ENCODE results near the gene ANKRD33B. TPM values are rescaled to one million over a fixed set of nuclear protein-coding genes. Genes with fewer than 3 reads are reported as not detected.
"Not testable (repeated sequence)": the region's sequence is repeated elsewhere in the genome, so short reads cannot be mapped to it uniquely, and the experiment has no call there.

Gene ANKRD33B
- total RNA-seq, 8 experiments from 2014 or later: 2.8 to 41.9 (median 5.4) TPM

- ATAC-seq (replicated peaks in 6 of 8): peak in 3 of 8 experiments; percentile 19 to 56 (median 25)
- no peak overlapping the region for H3K27ac ChIP-seq
- no peak overlapping the region for H3K4me3 ChIP-seq
- in situ Hi-C loops (cut with MboI; ENCODE audit: low pct_unique_long_range_greater_than_20kb in 2 of 9, low sequenced_read_pairs in 9 of 9, unreplicated experiment in 9 of 9): no loop called here
- peaks cover 0 to 10% of the 10 kb centered on the region in 2 donors for H3K4me1 ChIP-seq (replicated peaks in 1 of 2)
Measured at GRCh38 chr5:10599862-10600284, 36.0 kb downstream of the ANKRD33B start.

- Histone ChIP-seq H3K27ac (no peak overlapping the region), H3K4me1 (replicated peaks in 1 of 2) (peaks cover 0 to 10% of the 10 kb centered on the region in 2 donors), H3K4me3 (no peak overlapping the region)
- ATAC-seq (replicated peaks in 6 of 8): peak in 3 of 8 experiments; percentile 3 to 20 (median 5)
- WGBS, 10 experiments: 0 to 100% (median 71%) methylated on average over 1 to 5 of the region's 5 CpGs; no CpG with 5 or more reads in 1 of the 10 experiments
- in situ Hi-C loops (cut with MboI; ENCODE audit: low pct_unique_long_range_greater_than_20kb in 2 of 9, low sequenced_read_pairs in 9 of 9, unreplicated experiment in 9 of 9): no loop called here
Measured at GRCh38 chr5:10600626-10601245, 36.9 kb downstream of the ANKRD33B start.

GRCh38 chr5:10601246-10602030 lies 37.6 kb downstream of the ANKRD33B start:
- WGBS, 10 experiments: 0 to 68% (median 53%) methylated on average over 2 to 12 of the region's 19 CpGs; no CpG with 5 or more reads in 1 of the 10 experiments
- in situ Hi-C loops (cut with MboI; ENCODE audit: low pct_unique_long_range_greater_than_20kb in 2 of 9, low sequenced_read_pairs in 9 of 9, unreplicated experiment in 9 of 9): no loop called here
- Histone ChIP-seq H3K4me1 (replicated peaks in 1 of 2) (peaks cover 0 to 10% of the 10 kb centered on the region in 2 donors), H3K27ac (no peak overlapping the region), H3K4me3 (no peak overlapping the region)
- ATAC-seq (replicated peaks in 6 of 8): peak; percentile 69 to 98 (median 94)

- H3K4me3 ChIP-seq: no peak overlapping the region
Measured at GRCh38 chr5:10602031-10602806, 38.3 kb downstream of the ANKRD33B start.

GRCh38 chr5:10604975-10605374 lies 41.1 kb downstream of the ANKRD33B start:
- 17 to 100% (median 93%) methylated on average over 1 to 6 of the region's 6 CpGs; no CpG with 5 or more reads in 3 of the 10 experiments for WGBS, 10 experiments
- in situ Hi-C loops (cut with MboI; ENCODE audit: low pct_unique_long_range_greater_than_20kb in 2 of 9, low sequenced_read_pairs in 9 of 9, unreplicated experiment in 9 of 9): no loop called here
- H3K27ac ChIP-seq: no peak overlapping the region
- no peak overlapping the region for H3K4me3 ChIP-seq
- H3K4me1 ChIP-seq (replicated peaks in 1 of 2): peaks cover 19 to 32% of the 10 kb centered on the region in 2 donors
- ATAC-seq (replicated peaks in 6 of 8): no peak

More at GRCh38 chr5:10602031-10602806, 38.3 kb downstream of the ANKRD33B start:
- in situ Hi-C loops (cut with MboI; ENCODE audit: low pct_unique_long_range_greater_than_20kb in 2 of 9, low sequenced_read_pairs in 9 of 9, unreplicated experiment in 9 of 9): no loop called here
- 28 to 100% (median 75%) methylated on average over 1 to 12 of the region's 15 CpGs for WGBS, 10 experiments
- Histone ChIP-seq H3K4me1 (replicated peaks in 1 of 2) (peaks cover 7 to 16% of the 10 kb centered on the region in 2 donors), H3K27ac (no peak overlapping the region)
- peak in 5 of 8 experiments; percentile 2 to 28 (median 10) for ATAC-seq (replicated peaks in 6 of 8)

- ATAC-seq (replicated peaks in 6 of 8); in situ Hi-C loops (cut with MboI; ENCODE audit: low pct_unique_long_range_greater_than_20kb in 2 of 9, low sequenced_read_pairs in 9 of 9, unreplicated experiment in 9 of 9); H3K4me3 ChIP-seq: not testable (repeated sequence)
- WGBS, 10 experiments: 84 to 100% (median 100%) methylated on average over 2 to 4 of the region's 9 CpGs; no CpG with 5 or more reads in 4 of the 10 experiments
- Histone ChIP-seq H3K27ac (peak overlapping the region; percentile 22 to 43), H3K4me1 (replicated peaks in 1 of 2) (peaks cover 19 to 28% of the 10 kb centered on the region in 2 donors)
Measured at GRCh38 chr5:10606632-10607022, 42.8 kb downstream of the ANKRD33B start.

GRCh38 chr5:10607023-10607665 lies 43.3 kb downstream of the ANKRD33B start:
- WGBS, 10 experiments: 15 to 75% (median 41%) methylated on average over 2 to 13 of the region's 13 CpGs
- ATAC-seq (replicated peaks in 6 of 8): peak in 6 of 8 experiments; percentile 2 to 95 (median 94)
- in situ Hi-C loops (cut with MboI; ENCODE audit: low pct_unique_long_range_greater_than_20kb in 2 of 9, low sequenced_read_pairs in 9 of 9, unreplicated experiment in 9 of 9): no loop called here
- H3K27ac ChIP-seq: peak overlapping the region; percentile 51 to 76
- H3K4me1 ChIP-seq (replicated peaks in 1 of 2): peaks cover 19 to 25% of the 10 kb centered on the region in 2 donors
- no peak overlapping the region for H3K4me3 ChIP-seq

- 0 to 60% (median 37%) methylated on average over 1 to 5 of the region's 5 CpGs; no CpG with 5 or more reads in 2 of the 10 experiments for WGBS, 10 experiments
- no peak overlapping the region for H3K4me3 ChIP-seq
- peaks cover 19 to 22% of the 10 kb centered on the region in 2 donors for H3K4me1 ChIP-seq (replicated peaks in 1 of 2)
- peak overlapping the region; percentile 51 to 76 for H3K27ac ChIP-seq
- in situ Hi-C loops (cut with MboI; ENCODE audit: low pct_unique_long_range_greater_than_20kb in 2 of 9, low sequenced_read_pairs in 9 of 9, unreplicated experiment in 9 of 9): no loop called here
- ATAC-seq (replicated peaks in 6 of 8): peak; percentile 65 to 94 (median 73)
Measured at GRCh38 chr5:10607666-10608073, 43.8 kb downstream of the ANKRD33B start.

GRCh38 chr5:10608081-10608480 lies 44.2 kb downstream of the ANKRD33B start:
- peaks cover 19 to 22% of the 10 kb centered on the region in 2 donors for H3K4me1 ChIP-seq (replicated peaks in 1 of 2)
- peak in 1 of 8 experiments; percentile 7 for ATAC-seq (replicated peaks in 6 of 8)
- in situ Hi-C loops (cut with MboI; ENCODE audit: low pct_unique_long_range_greater_than_20kb in 2 of 9, low sequenced_read_pairs in 9 of 9, unreplicated experiment in 9 of 9); H3K4me3 ChIP-seq: not testable (repeated sequence)
- WGBS, 10 experiments: 19 to 94% (median 73%) methylated on average over 1 to 8 of the region's 9 CpGs; no CpG with 5 or more reads in 2 of the 10 experiments
- H3K27ac ChIP-seq: peak overlapping the region; percentile 51 to 76

- Histone ChIP-seq H3K4me1 (replicated peaks in 1 of 2) (peaks cover 19 to 22% of the 10 kb centered on the region in 2 donors), H3K4me3 (no peak overlapping the region), H3K27ac (no peak overlapping the region)
- WGBS, 10 experiments: 80 to 100% (median 94%) methylated on average over 1 to 5 of the region's 6 CpGs
- no peak for ATAC-seq (replicated peaks in 6 of 8)
- in situ Hi-C loops (cut with MboI; ENCODE audit: low pct_unique_long_range_greater_than_20kb in 2 of 9, low sequenced_read_pairs in 9 of 9, unreplicated experiment in 9 of 9): no loop called here
Measured at GRCh38 chr5:10610058-10610457, 46.2 kb downstream of the ANKRD33B start.

GRCh38 chr5:10611290-10611689 lies 47.4 kb downstream of the ANKRD33B start:
- no peak for ATAC-seq (replicated peaks in 6 of 8)
- in situ Hi-C loops (cut with MboI; ENCODE audit: low pct_unique_long_range_greater_than_20kb in 2 of 9, low sequenced_read_pairs in 9 of 9, unreplicated experiment in 9 of 9): no loop called here

GRCh38 chr5:10612251-10612650 lies 48.4 kb downstream of the ANKRD33B start:
- WGBS, 10 experiments: 67 to 100% (median 90%) methylated on average over 2 to 5 of the region's 5 CpGs; no CpG with 5 or more reads in 3 of the 10 experiments

More at GRCh38 chr5:10611290-10611689, 47.4 kb downstream of the ANKRD33B start:
- WGBS, 10 experiments: 85 to 100% (median 100%) methylated on average over 2 to 3 of the region's 4 CpGs; no CpG with 5 or more reads in 5 of the 10 experiments
- Histone ChIP-seq H3K27ac (no peak overlapping the region), H3K4me3 (no peak overlapping the region), H3K4me1 (replicated peaks in 1 of 2) (peaks cover 19 to 22% of the 10 kb centered on the region in 2 donors)

More at GRCh38 chr5:10612251-10612650, 48.4 kb downstream of the ANKRD33B start:
- in situ Hi-C loops (cut with MboI; ENCODE audit: low pct_unique_long_range_greater_than_20kb in 2 of 9, low sequenced_read_pairs in 9 of 9, unreplicated experiment in 9 of 9): no loop called here
- H3K4me3 ChIP-seq: no peak overlapping the region
- H3K4me1 ChIP-seq (replicated peaks in 1 of 2): peaks cover 12 to 15% of the 10 kb centered on the region in 2 donors
- H3K27ac ChIP-seq: no peak overlapping the region
- ATAC-seq (replicated peaks in 6 of 8): no peak
